Transverse colon (tissue), 4 donors: ENCODE measurements around the gene GRAMD2B.

Experiments used
- POLR2A ChIP-seq: fragments of 450-650 bp; IDR thresholded peaks from one replicate; pipeline ENCODE4 v1.6.1; 2016; ENCODE audit warnings: antibody characterized with exemption, mild to moderate bottlenecking, moderate library complexity
- POLR2AphosphoS5 ChIP-seq, 3 donors: sonication (generic); formaldehyde crosslinking; IDR thresholded peaks; one replicate each; pipeline ENCODE4 v1.6.1; 2016; ENCODE audit warnings: antibody characterized with exemption in 3 of 3
- TF ChIP-seq, protein P1 (sequence below), 5 experiments: fragments of 200-600 bp in 3 of 5; fragments of 450-650 bp in 2 of 5; sonication (generic) in 3 of 5; IDR thresholded peaks; 1 replicate in 2 of 5; 2 replicates in 3 of 5; pipeline ENCODE4 v1.5.1; 2016 to 2017; ENCODE audit warnings: antibody characterized with exemption in 5 of 5, inconsistent platforms in 3 of 5, mild to moderate bottlenecking in 2 of 5, moderate library complexity in 1 of 5

DNA sequence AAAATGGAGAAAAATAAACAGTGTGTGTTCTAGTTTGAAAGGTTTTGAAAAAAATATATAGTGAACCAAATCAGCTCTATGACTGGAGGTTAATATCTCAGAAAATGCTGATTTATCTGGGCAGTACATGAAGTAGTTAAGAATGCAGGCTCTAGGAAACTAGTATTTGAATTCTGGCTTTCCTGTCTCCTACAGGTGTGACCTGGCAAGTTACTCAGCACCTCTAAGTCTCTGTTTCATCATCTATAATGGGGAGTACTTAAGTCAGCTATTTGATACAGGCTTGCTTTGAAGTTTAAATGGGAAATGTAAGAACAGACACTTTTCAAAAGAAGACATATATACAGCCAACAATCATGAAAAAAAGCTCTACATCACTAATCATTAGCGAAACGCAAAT, 5.2 kb downstream of the GRAMD2B start:
- TF ChIP-seq POLR2AphosphoS5 (IDR thresholded peaks at IDR 0.05) (no peak), POLR2A (no peak)
- TF ChIP-seq, protein P1, sequence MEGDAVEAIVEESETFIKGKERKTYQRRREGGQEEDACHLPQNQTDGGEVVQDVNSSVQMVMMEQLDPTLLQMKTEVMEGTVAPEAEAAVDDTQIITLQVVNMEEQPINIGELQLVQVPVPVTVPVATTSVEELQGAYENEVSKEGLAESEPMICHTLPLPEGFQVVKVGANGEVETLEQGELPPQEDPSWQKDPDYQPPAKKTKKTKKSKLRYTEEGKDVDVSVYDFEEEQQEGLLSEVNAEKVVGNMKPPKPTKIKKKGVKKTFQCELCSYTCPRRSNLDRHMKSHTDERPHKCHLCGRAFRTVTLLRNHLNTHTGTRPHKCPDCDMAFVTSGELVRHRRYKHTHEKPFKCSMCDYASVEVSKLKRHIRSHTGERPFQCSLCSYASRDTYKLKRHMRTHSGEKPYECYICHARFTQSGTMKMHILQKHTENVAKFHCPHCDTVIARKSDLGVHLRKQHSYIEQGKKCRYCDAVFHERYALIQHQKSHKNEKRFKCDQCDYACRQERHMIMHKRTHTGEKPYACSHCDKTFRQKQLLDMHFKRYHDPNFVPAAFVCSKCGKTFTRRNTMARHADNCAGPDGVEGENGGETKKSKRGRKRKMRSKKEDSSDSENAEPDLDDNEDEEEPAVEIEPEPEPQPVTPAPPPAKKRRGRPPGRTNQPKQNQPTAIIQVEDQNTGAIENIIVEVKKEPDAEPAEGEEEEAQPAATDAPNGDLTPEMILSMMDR (IDR thresholded peaks at IDR 0.05), result no peak
